Measurements from ENCODE around the gene ARL8B.
A peak's percentile ranks its signal among the peaks of the same experiment; 100 is the strongest.
"Not testable (repeated sequence)": the region's sequence is repeated elsewhere in the genome, so short reads cannot be mapped to it uniquely, and the experiment has no call there.

Gene ARL8B

DNA sequence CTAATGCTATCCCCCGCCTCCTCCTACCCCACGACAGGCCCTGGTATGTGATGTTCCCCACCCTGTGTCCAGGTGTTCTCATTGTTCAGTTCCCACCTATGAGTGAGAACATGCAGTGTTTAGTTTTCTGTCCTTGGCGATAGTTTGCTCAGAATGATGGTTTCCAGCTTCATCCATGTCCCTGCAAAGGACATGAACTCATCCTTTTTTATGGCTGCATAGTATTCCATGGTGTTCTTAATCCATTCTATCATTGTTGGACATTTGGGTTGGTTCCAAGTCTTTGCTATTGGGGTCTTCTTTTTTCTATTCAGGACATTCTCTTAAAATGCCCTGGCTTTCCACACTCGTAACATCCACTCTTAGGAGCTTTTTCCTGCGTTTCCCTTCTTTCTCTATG lies 25.1 kb downstream of the ARL8B start:
- not testable (repeated sequence) for DNase-seq

- no peak for DNase-seq
These were observed 27.3 kb downstream of the ARL8B start for GRCh38 chr3:5149306-5149880.

- no peak for DNase-seq
These were observed 29.5 kb downstream of the ARL8B start for GRCh38 chr3:5151586-5151985.

DNA sequence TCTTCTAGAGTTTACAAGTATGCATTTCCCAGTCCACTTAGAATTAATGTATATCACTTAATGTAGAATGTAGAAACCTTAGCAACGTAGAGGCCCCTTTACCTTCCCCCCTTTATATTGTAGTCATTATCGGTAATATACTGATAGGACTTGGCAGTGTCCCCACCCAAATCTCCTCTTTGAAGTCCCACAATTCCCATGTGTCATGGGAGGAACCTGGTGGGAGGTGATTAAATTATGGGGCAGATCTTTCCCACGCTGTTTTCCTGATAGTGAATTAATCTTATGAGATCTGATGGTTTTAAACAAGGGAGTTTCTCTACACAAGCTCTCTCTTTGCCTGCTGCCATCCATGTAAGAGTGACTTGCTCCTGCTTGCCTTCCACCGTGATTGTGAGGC lies 31.0 kb downstream of the ARL8B start:
- DNase-seq = no peak

DNA sequence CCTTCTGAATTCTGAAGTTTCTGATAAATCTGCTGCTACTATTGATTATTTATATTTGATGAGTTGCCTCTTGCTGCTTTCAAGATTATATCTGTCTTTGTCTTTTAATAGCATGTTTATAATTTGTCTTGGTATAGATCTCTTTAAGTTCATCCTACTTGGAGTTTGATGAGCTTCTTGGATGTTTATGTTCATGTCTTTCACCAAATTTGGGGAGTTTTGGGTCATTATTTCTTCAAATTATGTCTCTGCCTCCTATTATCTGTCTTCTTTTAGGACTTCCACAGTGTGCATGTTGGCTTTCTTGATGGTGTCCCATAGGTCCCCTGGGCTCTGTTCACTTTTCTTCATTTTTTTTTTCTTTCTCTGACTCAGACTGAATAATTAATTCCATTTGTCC lies 33.1 kb downstream of the ARL8B start:
- DNase-seq = no peak

DNA sequence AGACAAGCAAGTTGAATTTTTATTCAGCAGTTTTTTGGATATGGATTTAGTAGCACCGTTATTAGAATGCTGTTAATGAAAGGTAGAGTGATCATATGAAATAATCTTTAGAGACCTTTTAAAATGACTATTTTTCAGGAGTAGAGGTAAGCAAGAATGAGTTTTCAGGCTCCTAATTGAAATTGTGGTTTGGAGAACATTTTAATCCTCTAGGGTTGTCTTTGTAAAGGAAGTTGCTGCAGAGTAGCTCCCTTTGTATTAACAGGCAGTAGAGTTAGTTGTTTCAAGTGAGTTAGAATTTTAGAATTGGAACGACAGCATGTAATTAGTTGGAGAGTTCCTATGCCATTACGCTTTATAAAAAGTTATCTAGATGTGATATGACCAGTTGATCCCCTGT lies 38.2 kb downstream of the ARL8B start:
- DNase-seq = no peak

- no peak for DNase-seq
These were observed 39.1 kb downstream of the ARL8B start for GRCh38 chr3:5160940-5161858.

DNA sequence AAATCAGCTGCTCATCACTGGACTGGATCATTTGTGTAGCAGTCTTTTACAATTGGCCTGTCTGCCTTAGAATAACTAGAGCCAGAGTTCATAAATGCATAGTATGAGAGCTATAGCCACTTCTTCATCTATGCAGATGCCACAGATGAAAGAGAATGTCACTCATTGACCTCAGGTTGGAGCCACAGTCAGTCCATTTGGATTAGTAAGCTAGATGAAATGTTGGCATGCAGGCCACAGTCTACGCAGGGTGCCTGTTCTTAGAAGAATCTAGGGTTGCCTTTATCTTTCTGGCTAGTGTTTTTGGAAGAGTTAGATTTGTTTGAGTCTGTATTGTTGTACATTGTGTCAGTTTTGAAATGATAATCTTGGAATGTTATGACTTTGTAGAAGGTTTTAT lies 40.0 kb downstream of the ARL8B start:
- no peak for DNase-seq

GRCh38 chr3:5165698-5166097 lies 43.6 kb downstream of the ARL8B start:
- no peak for DNase-seq

DNA sequence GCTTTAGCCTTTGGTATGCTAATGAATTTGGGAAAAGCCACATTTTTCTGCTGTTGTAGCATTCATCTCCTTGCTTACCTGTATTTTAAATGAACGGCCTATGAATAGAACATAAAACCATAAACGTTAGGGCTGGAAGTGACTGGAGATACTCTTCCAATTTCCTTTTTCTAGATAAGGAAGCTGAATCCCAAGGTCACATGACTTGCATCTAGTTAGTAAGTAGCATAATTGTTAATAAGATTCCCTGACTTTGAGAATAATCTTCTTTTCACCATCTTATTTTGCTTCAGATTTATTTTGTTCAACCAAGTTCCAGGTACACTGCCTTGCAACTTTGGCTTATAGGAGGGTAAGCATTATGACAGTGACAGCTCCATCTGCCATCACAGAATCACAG lies 44.8 kb downstream of the ARL8B start:
- no peak for DNase-seq

DNA sequence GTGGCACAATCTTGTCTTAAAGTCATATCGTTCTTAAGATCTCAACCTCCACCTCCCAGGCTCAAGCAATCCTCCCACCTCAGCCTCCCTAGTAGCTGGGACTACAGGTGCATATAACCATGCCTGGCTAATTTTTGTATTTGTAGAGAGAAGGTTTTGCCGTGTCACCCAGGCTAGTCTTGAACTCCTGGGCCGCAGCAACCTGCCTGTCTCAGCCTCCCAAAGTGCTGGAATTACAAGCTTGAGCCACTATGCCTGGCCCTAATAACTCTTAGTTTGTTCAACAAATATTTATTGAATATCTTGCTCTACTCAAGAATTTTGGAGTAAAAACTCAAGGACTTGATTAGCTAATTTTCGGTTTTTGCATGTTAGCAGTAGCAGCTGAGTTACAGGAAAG lies 46.0 kb downstream of the ARL8B start:
- no peak for DNase-seq

- DNase-seq = no peak
These were observed 47.7 kb downstream of the ARL8B start for GRCh38 chr3:5169807-5170206.

DNA sequence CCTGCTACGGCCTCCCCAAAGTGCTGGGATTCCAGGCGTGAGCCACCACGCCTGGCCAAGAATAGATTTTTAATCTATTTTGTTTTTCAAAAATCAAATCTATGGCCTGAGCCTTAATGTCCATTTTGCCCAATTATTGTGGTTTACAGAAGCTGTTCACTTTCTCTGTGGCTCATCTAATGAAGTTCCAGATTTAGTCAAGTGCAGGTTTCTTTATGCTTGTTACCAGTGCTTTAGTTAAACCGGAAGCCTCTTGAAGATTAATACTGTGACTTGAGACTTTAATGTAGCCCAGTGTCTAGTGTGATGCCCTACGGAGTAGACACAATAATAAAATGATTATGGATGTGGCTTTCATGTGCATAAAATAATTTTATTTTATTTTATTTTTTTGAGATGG lies 48.9 kb downstream of the ARL8B start:
- no peak for DNase-seq

- DNase-seq = no peak
These were observed 49.9 kb downstream of the ARL8B start for GRCh38 chr3:5172018-5172417.

GRCh38 chr3:5179036-5179435 lies 56.9 kb downstream of the ARL8B start:
- not testable (repeated sequence) for DNase-seq

- DNase-seq = no peak
These were observed 59.5 kb downstream of the ARL8B start for GRCh38 chr3:5181469-5182141.

DNA sequence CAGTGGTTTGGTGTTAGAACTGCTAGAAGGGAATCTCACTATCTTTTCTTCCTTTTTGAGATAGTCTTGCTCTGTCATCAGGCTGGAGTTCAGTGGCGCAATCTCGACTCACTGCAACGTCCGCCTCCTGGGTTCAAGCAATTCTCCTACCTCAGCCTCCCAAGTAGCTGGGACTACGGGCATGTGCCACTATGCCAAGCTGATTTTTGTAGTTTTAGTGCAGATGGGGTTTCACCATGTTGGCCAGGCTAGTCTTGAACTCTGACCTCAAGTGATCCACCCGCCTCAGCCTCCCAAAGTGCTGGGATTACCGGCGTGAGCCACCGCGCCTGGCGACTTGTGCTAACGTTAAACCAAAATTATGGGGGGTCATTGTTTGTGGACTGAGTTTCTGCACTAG lies 61.6 kb downstream of the ARL8B start:
- not testable (repeated sequence) for DNase-seq

GRCh38 chr3:5184499-5184898 lies 62.4 kb downstream of the ARL8B start:
- no peak for DNase-seq

DNA sequence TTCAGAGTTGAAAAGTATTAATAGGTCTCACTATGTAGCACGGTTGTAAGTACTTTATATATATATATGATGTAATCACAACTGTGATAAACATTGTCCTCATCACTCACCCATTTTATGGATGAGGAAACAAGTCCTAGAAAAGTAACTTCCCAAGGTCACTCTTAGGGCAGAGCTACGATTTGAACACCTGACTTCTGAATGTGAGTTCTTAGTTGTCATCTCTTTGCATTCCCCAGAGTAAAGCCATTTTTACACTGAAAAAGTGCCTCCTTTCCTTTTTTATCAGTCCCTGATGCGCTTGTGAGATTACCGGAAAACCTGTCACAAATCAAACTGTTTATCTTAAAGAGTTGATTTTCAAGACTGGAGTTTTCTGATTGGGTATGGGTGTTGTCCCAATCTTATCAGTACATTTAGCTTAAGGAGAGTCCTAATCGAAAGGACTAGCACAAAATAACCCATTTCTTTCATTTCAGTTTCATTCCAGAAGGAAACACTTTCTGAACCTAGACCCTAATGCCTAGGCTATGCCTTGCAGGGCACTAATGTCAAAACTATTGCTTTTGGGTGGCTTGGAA lies 63.1 kb downstream of the ARL8B start:
- DNase-seq = no peak

DNA sequence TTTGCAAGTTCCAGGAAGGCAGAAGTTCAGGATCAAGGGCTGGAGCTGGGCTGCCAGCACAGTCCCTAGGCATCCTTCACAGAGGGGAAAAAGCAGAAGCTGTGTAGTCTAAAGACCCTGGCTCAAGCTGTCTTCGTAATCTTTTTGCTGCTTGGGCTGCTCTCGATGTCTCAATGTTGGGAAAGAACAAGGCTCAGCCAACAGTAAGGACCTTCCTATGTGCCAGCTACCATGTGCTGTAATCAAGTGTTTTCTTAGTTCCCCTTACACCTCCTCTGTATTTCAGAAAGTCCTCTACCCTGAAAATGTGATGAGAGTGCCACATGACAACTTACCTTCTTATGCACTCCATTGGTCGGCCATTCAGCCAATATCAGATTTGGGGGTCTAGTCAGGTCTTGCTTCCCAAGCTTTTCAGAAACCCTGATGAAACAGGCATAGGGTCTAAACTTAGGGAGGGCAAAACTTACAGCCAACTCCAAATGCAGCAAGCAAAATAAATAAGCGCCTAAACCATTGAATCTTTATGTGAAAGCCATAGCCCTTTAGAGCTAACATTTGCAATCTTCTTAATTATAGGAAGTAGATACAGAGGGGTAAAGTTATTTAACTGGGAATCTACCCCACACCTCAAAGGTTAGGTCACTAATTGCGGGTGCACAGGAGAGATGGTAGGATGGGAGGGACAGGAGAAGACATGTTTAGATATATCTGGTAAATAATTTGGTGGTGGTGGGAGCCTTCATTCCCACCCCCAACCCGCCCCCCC lies 64.2 kb downstream of the ARL8B start:
- no peak for DNase-seq

- no peak for DNase-seq
These were observed 64.7 kb downstream of the ARL8B start for GRCh38 chr3:5186858-5187155.

DNA sequence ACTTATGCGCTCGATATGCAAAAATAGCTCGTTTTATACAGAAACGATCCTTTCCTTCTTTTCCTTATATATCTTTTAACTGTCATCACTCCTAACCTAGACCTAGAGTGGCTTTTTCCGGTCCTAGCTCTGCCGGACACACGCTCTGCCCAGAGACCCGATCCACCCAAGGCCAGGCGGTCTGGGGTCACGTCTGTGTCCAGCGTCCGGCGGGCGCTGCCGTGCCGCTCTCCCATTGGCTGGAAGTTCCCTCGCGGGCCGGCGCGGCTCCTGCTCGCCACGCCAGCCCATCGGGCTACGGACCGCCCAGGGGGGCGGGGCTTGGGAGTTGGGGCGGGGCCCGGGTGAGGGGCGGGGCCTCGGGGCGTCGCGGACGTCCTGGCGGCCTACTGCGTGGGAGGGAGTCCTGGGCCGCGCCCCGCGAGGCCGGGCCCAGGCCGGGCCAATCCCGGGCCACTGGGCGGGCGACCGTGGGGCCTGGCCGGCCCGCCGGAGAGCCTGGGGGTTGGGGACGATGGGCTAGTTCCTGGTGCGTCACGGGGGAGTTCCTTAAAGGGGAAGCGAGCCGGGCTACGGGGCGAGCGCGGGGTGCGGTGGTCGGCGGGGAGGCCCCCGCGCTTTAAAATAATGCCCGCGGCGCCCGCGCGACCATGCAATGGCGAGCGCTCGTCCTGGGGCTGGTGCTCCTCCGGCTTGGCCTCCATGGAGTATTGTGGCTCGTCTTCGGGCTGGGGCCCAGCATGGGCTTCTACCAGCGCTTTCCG lies 65.2 kb downstream of the ARL8B start, which contains the start of gene EDEM1:
EDEM1 (plus strand) TSS at position 552 of the 764 bp plus-strand sequence; CDS start at position 651, 99 bp downstream.
- peak; percentile 95 for DNase-seq
